HEK293 (cell line): ENCODE data around the gene RBM17.

Experiments used
- ATF2 ChIP-seq: fragments of 450-650 bp; formaldehyde crosslinking; IDR thresholded peaks from 2 replicates; pipeline ENCODE4 v1.5.1; 2016; ENCODE audit warnings: missing biosample characterization, missing genetic modification characterization, low read depth
- BCL11A ChIP-seq: fragments of 450-650 bp; formaldehyde crosslinking; IDR thresholded peaks from 2 replicates; pipeline ENCODE4 v1.5.1; 2016; ENCODE audit warnings: low read depth, missing biosample characterization, missing genetic modification characterization
- GLIS1 ChIP-seq: fragments of 450-650 bp; formaldehyde crosslinking; IDR thresholded peaks from 2 replicates; pipeline ENCODE4 v1.5.1; 2016; ENCODE audit warnings: missing biosample characterization, missing genetic modification characterization
- MZF1 ChIP-seq: fragments of 450-650 bp; formaldehyde crosslinking; IDR thresholded peaks from 2 replicates; pipeline ENCODE4 v1.5.1; 2017; ENCODE audit warnings: missing biosample characterization, missing genetic modification characterization, borderline replicate concordance
- ZBTB49 ChIP-seq: fragments of 450-650 bp; formaldehyde crosslinking; IDR thresholded peaks from 2 replicates; pipeline ENCODE4 v1.5.1; 2016; ENCODE audit warnings: missing biosample characterization, missing genetic modification characterization, low read depth
- ZEB2 ChIP-seq: fragments of 450-650 bp; formaldehyde crosslinking; IDR thresholded peaks from 2 replicates; pipeline ENCODE4 v1.5.1; 2016; ENCODE audit warnings: missing biosample characterization, missing genetic modification characterization
- ZFP37 ChIP-seq: fragments of 450-650 bp; formaldehyde crosslinking; IDR thresholded peaks from 2 replicates; pipeline ENCODE4 v1.5.1; 2016; ENCODE audit warnings: missing biosample characterization, missing genetic modification characterization
- ZIC2 ChIP-seq: fragments of 450-650 bp; formaldehyde crosslinking; IDR thresholded peaks from 2 replicates; pipeline ENCODE4 v1.5.1; 2016; ENCODE audit warnings: missing biosample characterization, missing genetic modification characterization
- ZNF121 ChIP-seq: fragments of 450-650 bp; formaldehyde crosslinking; IDR thresholded peaks from 2 replicates; pipeline ENCODE4 v1.5.1; 2016; ENCODE audit warnings: missing biosample characterization, missing genetic modification characterization
- ZNF133 ChIP-seq: fragments of 450-650 bp; formaldehyde crosslinking; IDR thresholded peaks from 2 replicates; pipeline ENCODE4 v1.5.1; 2016; ENCODE audit warnings: missing biosample characterization, missing genetic modification characterization
- ZNF138 ChIP-seq: fragments of 450-650 bp; formaldehyde crosslinking; IDR thresholded peaks from 2 replicates; pipeline ENCODE4 v1.5.1; 2016; ENCODE audit warnings: missing biosample characterization, missing genetic modification characterization, borderline replicate concordance
- ZNF148 ChIP-seq: fragments of 450-650 bp; formaldehyde crosslinking; IDR thresholded peaks from 2 replicates; pipeline ENCODE4 v1.5.0; 2017; ENCODE audit warnings: missing biosample characterization, missing genetic modification characterization, borderline replicate concordance
- ZNF16 ChIP-seq: fragments of 450-650 bp; formaldehyde crosslinking; IDR thresholded peaks from 2 replicates; pipeline ENCODE4 v1.5.1; 2016; ENCODE audit warnings: low read depth, missing biosample characterization, missing genetic modification characterization
- ZNF19 ChIP-seq: fragments of 450-650 bp; formaldehyde crosslinking; IDR thresholded peaks from 2 replicates; pipeline ENCODE4; 2016; ENCODE audit warnings: missing biosample characterization, missing genetic modification characterization, low read depth
- ZNF23 ChIP-seq: fragments of 450-650 bp; formaldehyde crosslinking; IDR thresholded peaks from 2 replicates; pipeline ENCODE4 v1.5.1; 2016; ENCODE audit warnings: missing biosample characterization, missing genetic modification characterization, borderline replicate concordance
- ZNF239 ChIP-seq: fragments of 450-650 bp; formaldehyde crosslinking; IDR thresholded peaks from 2 replicates; pipeline ENCODE4 v1.5.1; 2016; ENCODE audit warnings: missing biosample characterization, missing genetic modification characterization
- ZNF391 ChIP-seq: fragments of 450-650 bp; formaldehyde crosslinking; IDR thresholded peaks from 2 replicates; pipeline ENCODE4 v1.5.1; 2016; ENCODE audit warnings: low read depth, missing biosample characterization, missing genetic modification characterization, borderline replicate concordance
- ZNF514 ChIP-seq: fragments of 450-650 bp; formaldehyde crosslinking; IDR thresholded peaks from 2 replicates; pipeline ENCODE4 v1.5.1; 2016; ENCODE audit warnings: missing biosample characterization, missing genetic modification characterization
- ZNF549 ChIP-seq: fragments of 450-650 bp; IDR thresholded peaks from 2 replicates; pipeline ENCODE4 v1.5.1; 2018; ENCODE audit warnings: missing biosample characterization, missing genetic modification characterization, mild to moderate bottlenecking, inconsistent platforms, moderate library complexity
- ZNF558 ChIP-seq: fragments of 450-650 bp; formaldehyde crosslinking; IDR thresholded peaks from 2 replicates; pipeline ENCODE4 v1.5.1; 2016; ENCODE audit warnings: missing biosample characterization, missing genetic modification characterization
- ZNF580 ChIP-seq: fragments of 450-650 bp; formaldehyde crosslinking; IDR thresholded peaks from 2 replicates; pipeline ENCODE4 v1.5.1; 2016; ENCODE audit warnings: missing biosample characterization, missing genetic modification characterization
- ZNF621 ChIP-seq: fragments of 450-650 bp; formaldehyde crosslinking; IDR thresholded peaks from 2 replicates; pipeline ENCODE4 v1.5.1; 2017; ENCODE audit warnings: missing biosample characterization, missing genetic modification characterization
- ZNF624 ChIP-seq: fragments of 450-650 bp; formaldehyde crosslinking; IDR thresholded peaks from 2 replicates; pipeline ENCODE4 v1.5.1; 2017; ENCODE audit warnings: missing biosample characterization, missing genetic modification characterization
- ZNF629 ChIP-seq: fragments of 450-650 bp; formaldehyde crosslinking; IDR thresholded peaks from 2 replicates; pipeline ENCODE4 v1.5.1; 2017; ENCODE audit warnings: missing biosample characterization, missing genetic modification characterization
- ZNF645 ChIP-seq: fragments of 450-650 bp; formaldehyde crosslinking; IDR thresholded peaks from 2 replicates; pipeline ENCODE4; 2016; ENCODE audit warnings: missing biosample characterization, missing genetic modification characterization
- ZNF768 ChIP-seq: fragments of 450-650 bp; formaldehyde crosslinking; IDR thresholded peaks from 2 replicates; pipeline ENCODE4 v1.5.1; 2018; ENCODE audit warnings: missing biosample characterization, mild to moderate bottlenecking, missing genetic modification characterization
- ZNF776 ChIP-seq: fragments of 450-650 bp; formaldehyde crosslinking; IDR thresholded peaks from 2 replicates; pipeline ENCODE4 v1.5.0; 2017; ENCODE audit warnings: missing biosample characterization, missing genetic modification characterization, borderline replicate concordance
- ZNF792 ChIP-seq: fragments of 450-650 bp; formaldehyde crosslinking; IDR thresholded peaks from 2 replicates; pipeline ENCODE4 v1.5.1; 2016; ENCODE audit warnings: missing biosample characterization, missing genetic modification characterization
- ZNF830 ChIP-seq: fragments of 450-650 bp; IDR thresholded peaks from 2 replicates; pipeline ENCODE4 v1.5.0; 2018; ENCODE audit warnings: missing biosample characterization, missing genetic modification characterization, low read depth, mild to moderate bottlenecking, moderate library complexity
- ZSCAN16 ChIP-seq: fragments of 450-650 bp; formaldehyde crosslinking; IDR thresholded peaks from 2 replicates; pipeline ENCODE4 v1.5.1; 2016; ENCODE audit warnings: missing biosample characterization, missing genetic modification characterization
- ZSCAN4 ChIP-seq: fragments of 450-650 bp; formaldehyde crosslinking; IDR thresholded peaks from 2 replicates; pipeline ENCODE4 v1.5.1; 2017; ENCODE audit warnings: missing biosample characterization, missing genetic modification characterization
- ZXDB ChIP-seq: fragments of 450-650 bp; formaldehyde crosslinking; IDR thresholded peaks from 2 replicates; pipeline ENCODE4 v1.5.1; 2016; ENCODE audit warnings: missing biosample characterization, missing genetic modification characterization

The RBM17 gene

GRCh38 chr10:6145166-6145987, 56.5 kb downstream of the RBM17 start (continued):
- TF ChIP-seq ZNF629 (tag by site-specific recombination) (no peak), ZNF776 (tag by site-specific recombination) (no peak), ZNF16 (tag by site-specific recombination) (no peak), ZNF830 (tag by site-specific recombination) (no peak), ZNF558 (tag by site-specific recombination) (no peak), ZEB2 (tag by site-specific recombination) (peak; percentile 48), ZNF792 (tag by site-specific recombination) (no peak), ZNF239 (tag by site-specific recombination) (no peak), BCL11A (tag by site-specific recombination) (no peak), ZNF138 (no peak), ZXDB (tag by site-specific recombination) (peak; percentile 40; the same call in 1 of the 2 replicates), ZNF19 (tag by site-specific recombination) (no peak), ZIC2 (tag by site-specific recombination) (no peak; the same call in 1 of the 2 replicates), GLIS1 (tag by site-specific recombination) (no peak; the same call in 1 of the 2 replicates), ZNF624 (tag by site-specific recombination) (no peak), ZNF645 (no peak), ZNF23 (no peak), MZF1 (tag by site-specific recombination) (no peak), ZFP37 (tag by site-specific recombination) (peak; percentile 63; the same call in 1 of the 2 replicates), ZNF148 (no peak), ZNF121 (tag by site-specific recombination) (no peak), ZNF391 (tag by site-specific recombination) (no peak), ZNF768 (no peak), ZNF133 (tag by site-specific recombination) (no peak), ZNF621 (tag by site-specific recombination) (no peak), ZNF580 (tag by site-specific recombination) (no peak), ZSCAN16 (tag by site-specific recombination) (no peak), ZNF514 (tag by site-specific recombination) (no peak), ZSCAN4 (tag by site-specific recombination) (no peak), ATF2 (tag by site-specific recombination) (no peak), ZNF549 (tag by site-specific recombination) (no peak), ZBTB49 (tag by site-specific recombination) (no peak)
